ENCODE measurements around the gene RUNX2. TPM values are rescaled to one million over a fixed set of nuclear protein-coding genes. Genes with fewer than 3 reads are reported as not detected.

The RUNX2 gene
- total and polyA plus RNA-seq, 2 of the 8 experiments (the other 6 are each of a cell fraction or from before 2014, with no cell fraction given): 0.26 to 1.2 TPM

DNA sequence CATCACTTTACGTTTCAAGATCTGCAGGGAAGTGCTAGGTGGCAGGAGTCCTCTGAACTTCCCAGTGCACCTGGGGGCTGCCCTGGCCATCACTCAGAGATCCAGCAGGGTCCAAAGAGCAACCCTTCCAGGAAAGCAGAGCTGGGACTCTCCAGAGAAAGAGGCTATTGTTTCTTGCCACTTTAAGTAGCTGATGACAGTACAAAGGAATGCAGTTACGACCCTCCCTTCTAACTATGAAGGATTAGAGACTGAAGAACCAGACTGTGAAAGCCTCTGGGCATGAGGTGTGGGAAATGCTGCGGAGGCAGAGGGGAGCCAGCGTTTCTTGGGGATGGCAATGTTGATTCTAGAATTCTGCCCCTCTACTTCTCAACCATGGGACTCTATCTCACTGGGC, 238.8 kb downstream of the RUNX2 start:
- H4K8ac ChIP-seq (ENCODE audit: extremely low read depth, insufficient read depth, low read length): no peak overlapping the region
- no peak overlapping the region for H3K27ac ChIP-seq (ENCODE audit: low read depth, low read length)
- H3K56ac ChIP-seq (replicated peaks; ENCODE audit: insufficient read length, low read depth, low read length): no peak overlapping the region
- H2BK15ac ChIP-seq (ENCODE audit: low read length): no peak overlapping the region
- no peak overlapping the region for H3K4me3 ChIP-seq (ENCODE audit: extremely low read depth in 1 of 4, insufficient read depth in 2 of 4, low read depth in 3 of 4, low read length in 4 of 4)
- H3K9ac ChIP-seq (replicated peaks in 1 of 4; ENCODE audit: extremely low read depth in 1 of 4, low read depth in 3 of 4, low read length in 3 of 4): no peak overlapping the region
- no peak overlapping the region for H2BK5ac ChIP-seq (ENCODE audit: low read depth, low read length)
- no peak overlapping the region for H3K4ac ChIP-seq (replicated peaks; ENCODE audit: insufficient read length, low read depth, low read length)
- H2BK120ac ChIP-seq (replicated peaks; ENCODE audit: low read depth, low read length): no peak overlapping the region
- H3K36me3 ChIP-seq (ENCODE audit: control insufficient read depth in 2 of 4, insufficient read depth in 4 of 4, low read length in 3 of 4): no peaks in the 10 kb centered on the region
- H3K18ac ChIP-seq (ENCODE audit: extremely low read depth, low read length): no peak overlapping the region
- no peak overlapping the region for H2AK5ac ChIP-seq (ENCODE audit: low read depth, low read length)
- WGBS, 2 experiments (ENCODE audit: extremely low coverage in 1 of 2, insufficient coverage in 1 of 2, insufficient read length in 1 of 2, insufficient replicate concordance in 2 of 2, low coverage in 1 of 2, low lambda C conversion rate in 2 of 2, missing lambda C conversion rate in 1 of 2): 80% methylated on average over 4 of the region's 4 CpGs; no CpG with 5 or more reads in 1 of the 2 experiments
- ChIA-PET POLR2A (ENCODE audit: partially characterized antibody) (no interaction called here), CTCF (ENCODE audit: partially characterized antibody) (no interaction called here)
- no peak overlapping the region for H2BK12ac ChIP-seq (ENCODE audit: low read depth, low read length)
- H2BK20ac ChIP-seq (ENCODE audit: low read length): no peak overlapping the region
- no peaks in the 10 kb centered on the region for H3K9me3 ChIP-seq (ENCODE audit: insufficient read depth in 2 of 2, low read depth in 1 of 2, low read length in 1 of 2)
- H4K20me1 ChIP-seq (replicated peaks in 1 of 2; ENCODE audit: control insufficient read depth in 1 of 2, insufficient read depth in 2 of 2, low read length in 2 of 2): no peaks in the 10 kb centered on the region
- FAIRE-seq (no peak), DNase-seq (ENCODE audit: low read depth in 1 of 2, low spot score in 2 of 2) (peak in 1 of 2 experiments; percentile 25)
- no peaks in the 10 kb centered on the region for H3K79me1 ChIP-seq (ENCODE audit: low read depth, low read length)
- no peaks in the 10 kb centered on the region for H3K79me2 ChIP-seq (ENCODE audit: control insufficient read depth in 1 of 2, insufficient read depth in 2 of 2, low read length in 2 of 2)
- H2AFZ ChIP-seq (ENCODE audit: low read length): no peak overlapping the region
- no peaks in the 10 kb centered on the region for H3K23me2 ChIP-seq (ENCODE audit: low read depth, low read length)
- H3K14ac ChIP-seq (ENCODE audit: insufficient read length): no peak overlapping the region
- H3K27me3 ChIP-seq (replicated peaks in 1 of 4; ENCODE audit: control insufficient read depth in 3 of 4, extremely low read depth in 1 of 4, insufficient read depth in 3 of 4, low read length in 3 of 4): no peaks in the 10 kb centered on the region
- H3K4me1 ChIP-seq (replicated peaks in 1 of 4; ENCODE audit: control insufficient read depth in 3 of 4, insufficient read depth in 4 of 4, low read length in 3 of 4): no peaks in the 10 kb centered on the region
- no peak overlapping the region for H3K23ac ChIP-seq (ENCODE audit: insufficient read length)
- no peak overlapping the region for H4K5ac ChIP-seq (ENCODE audit: insufficient read length, low read depth, low read length)
- no peak overlapping the region for H4K91ac ChIP-seq (replicated peaks; ENCODE audit: insufficient read length, low read length)
- H3K4me2 ChIP-seq (ENCODE audit: insufficient read depth in 1 of 2, low read depth in 2 of 2, low read length in 2 of 2): no peak overlapping the region
- TF ChIP-seq, protein P1, sequence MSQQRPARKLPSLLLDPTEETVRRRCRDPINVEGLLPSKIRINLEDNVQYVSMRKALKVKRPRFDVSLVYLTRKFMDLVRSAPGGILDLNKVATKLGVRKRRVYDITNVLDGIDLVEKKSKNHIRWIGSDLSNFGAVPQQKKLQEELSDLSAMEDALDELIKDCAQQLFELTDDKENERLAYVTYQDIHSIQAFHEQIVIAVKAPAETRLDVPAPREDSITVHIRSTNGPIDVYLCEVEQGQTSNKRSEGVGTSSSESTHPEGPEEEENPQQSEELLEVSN (IDR thresholded peaks at IDR 0.05): no peak
- TF ChIP-seq CTBP2 (IDR thresholded peaks at IDR 0.05; ENCODE audit: borderline replicate concordance, insufficient read depth, insufficient read length, low read length) (no peak), SAP30 (IDR thresholded peaks at IDR 0.05; ENCODE audit: insufficient read depth, insufficient replicate concordance, low read length) (no peak), EP300 (IDR thresholded peaks at IDR 0.05; ENCODE audit: borderline replicate concordance in 1 of 2, low read depth in 2 of 2, low read length in 2 of 2) (no peak), TEAD4 (IDR thresholded peaks at IDR 0.05; ENCODE audit: low read depth, low read length) (no peak), EGR1 (IDR thresholded peaks at IDR 0.05; ENCODE audit: borderline replicate concordance, low read depth, low read length) (no peak), NRF1 (IDR thresholded peaks at IDR 0.05; ENCODE audit: low read depth, low read length) (no peak), GTF2F1 (IDR thresholded peaks at IDR 0.05; ENCODE audit: borderline replicate concordance, low read depth, low read length) (no peak), ZNF274 (IDR thresholded peaks at IDR 0.05; ENCODE audit: borderline replicate concordance, extremely low read depth, low read length) (no peak), CHD2 (IDR thresholded peaks at IDR 0.05; ENCODE audit: low read length) (no peak), PHF8 (conservative IDR thresholded peaks at IDR 0.05; ENCODE audit: low read depth, low read length) (no peak), CREB1 (IDR thresholded peaks at IDR 0.05) (no peak), NANOG (IDR thresholded peaks at IDR 0.05; ENCODE audit: insufficient read depth, low read depth, low read length, poor library complexity, severe bottlenecking) (no peak), RBBP5 (IDR thresholded peaks at IDR 0.05; ENCODE audit: borderline replicate concordance, low read depth, low read length) (no peak)

Measured in H1 (cell line).